DND-41 (cell line): Measurements from ENCODE around the gene NCL.

Experiments
- CTCF ChIP-seq: IDR thresholded peaks from 2 replicates; pipeline ENCODE4 v1.5.1; 2012; ENCODE audit warnings: borderline replicate concordance, low read length, moderate library complexity, mild to moderate bottlenecking; ENCODE audit not compliant: poor library complexity, severe bottlenecking; ENCODE audit errors: extremely low read depth
- EZH2 ChIP-seq: IDR thresholded peaks from 3 replicates; pipeline ENCODE4 v1.6.1; 2012; ENCODE audit warnings: borderline replicate concordance, low read depth, mild to moderate bottlenecking, moderate library complexity, low read length, inconsistent platforms; ENCODE audit not compliant: severe bottlenecking

DNA sequence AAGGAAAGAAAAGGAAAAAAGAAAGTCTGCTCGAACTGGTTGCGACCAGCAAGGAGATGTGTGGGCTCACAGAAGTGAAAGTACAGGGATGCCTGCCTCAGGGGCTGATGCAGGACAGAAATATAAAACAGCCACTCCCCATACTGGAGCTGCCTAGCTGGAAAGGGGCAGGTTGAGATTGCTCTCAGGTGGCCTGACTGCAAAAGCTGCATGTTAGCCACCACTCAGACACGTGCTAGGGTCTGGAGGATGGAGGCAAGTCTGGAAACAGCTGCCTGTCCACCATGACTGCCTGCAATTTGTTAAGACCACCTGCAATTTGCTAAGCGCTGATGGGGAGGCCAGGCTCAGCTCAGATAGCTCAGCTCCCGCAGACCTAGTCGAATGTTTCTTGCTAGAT lies 50.8 kb downstream of the NCL start:
- TF ChIP-seq CTCF (no peak), EZH2 (no peak)
